GM19023 (cell line): ENCODE measurements around the gene ADIPOR1.
"Not testable (repeated sequence)": the region's sequence is repeated elsewhere in the genome, so short reads cannot be mapped to it uniquely, and the experiment has no call there.

Experiments used
- ATAC-seq: cut with Tn5 transposase; IDR thresholded peaks from one replicate; pipeline ENCODE4 v1.9.1; 2021; ENCODE audit warnings: mild to moderate bottlenecking, moderate library complexity; ENCODE audit not compliant: unreplicated experiment

ADIPOR1 gene

GRCh38 chr1:202957733-202958543 is at the start of gene ADIPOR1:
Gene ADIPOR1 (minus strand): TSS chr1:202958312. CDS start chr1:202951070, 7,242 bp downstream.
- peak; percentile 99 for ATAC-seq

- peak; percentile 93 for ATAC-seq
Measured at GRCh38 chr1:203006948-203007871, 49.1 kb upstream of the ADIPOR1 start, which contains the start of gene TMEM183A. Gene TMEM183A (plus strand): TSS chr1:203007374. CDS start chr1:203007466, 92 bp downstream.

- ATAC-seq: not testable (repeated sequence)
Measured at GRCh38 chr1:203005395-203006142, 47.5 kb upstream of the ADIPOR1 start.

- ATAC-seq: no peak
Measured at GRCh38 chr1:203002951-203003350, 44.8 kb upstream of the ADIPOR1 start.

- ATAC-seq: no peak
Measured at GRCh38 chr1:203001986-203002385, 43.9 kb upstream of the ADIPOR1 start.

GRCh38 chr1:203000217-203000944 is 42.3 kb upstream of the ADIPOR1 start:
- ATAC-seq: no peak

GRCh38 chr1:202998836-202999750 is 41.0 kb upstream of the ADIPOR1 start:
- no peak for ATAC-seq

GRCh38 chr1:202994756-202995155 is 36.6 kb upstream of the ADIPOR1 start:
- no peak for ATAC-seq

GRCh38 chr1:202991112-202991511 is 33.0 kb upstream of the ADIPOR1 start:
- ATAC-seq: no peak

- ATAC-seq: no peak
Measured at GRCh38 chr1:202989879-202990278, 31.8 kb upstream of the ADIPOR1 start.

- no peak for ATAC-seq
Measured at GRCh38 chr1:202987922-202988583, 29.9 kb upstream of the ADIPOR1 start.

- no peak for ATAC-seq
Measured at GRCh38 chr1:202987255-202987654, 29.1 kb upstream of the ADIPOR1 start.

GRCh38 chr1:202986120-202986519 is 28.0 kb upstream of the ADIPOR1 start:
- ATAC-seq: not testable (repeated sequence)

- no peak for ATAC-seq
Measured at GRCh38 chr1:202982715-202983430, 24.8 kb upstream of the ADIPOR1 start.

- no peak for ATAC-seq
Measured at GRCh38 chr1:202981939-202982338, 23.8 kb upstream of the ADIPOR1 start.

- ATAC-seq: no peak
Measured at GRCh38 chr1:202979459-202979858, 21.3 kb upstream of the ADIPOR1 start.

GRCh38 chr1:202976633-202977032 is 18.5 kb upstream of the ADIPOR1 start:
- no peak for ATAC-seq

- no peak for ATAC-seq
Measured at GRCh38 chr1:202974856-202975255, 16.7 kb upstream of the ADIPOR1 start.
